NB4 (cell line): ENCODE results near the gene PSG6.
"Not testable (repeated sequence)": the region's sequence is repeated elsewhere in the genome, so short reads cannot be mapped to it uniquely, and the experiment has no call there.

ENCODE experiments used
- DNase-seq: peaks from one replicate; pipeline ENCODE4 v3.0.0; 2010; ENCODE audit warnings: low read depth
- H3K4me3 ChIP-seq: one replicate; pipeline ENCODE4 v1.5.1; 2011; ENCODE audit warnings: mild to moderate bottlenecking, low read depth, low read length, moderate library complexity
- CTCF ChIP-seq: IDR thresholded peaks from one replicate; pipeline ENCODE4 v1.5.1; 2012; ENCODE audit warnings: low read depth, low read length
- MAX ChIP-seq: IDR thresholded peaks from 2 replicates; pipeline ENCODE4 v1.6.1; 2011; ENCODE audit warnings: low read depth, low read length
- MYC ChIP-seq: IDR thresholded peaks from 2 replicates; pipeline ENCODE4 v1.6.1; 2011; ENCODE audit warnings: low read depth, low read length
- POLR2A ChIP-seq: IDR thresholded peaks from 2 replicates; pipeline ENCODE4 v1.6.1; 2011; ENCODE audit warnings: mild to moderate bottlenecking; ENCODE audit not compliant: insufficient read length; ENCODE audit errors: extremely low read depth

PSG6 gene

GRCh38 chr19:42906162-42906561 is 11.5 kb downstream of the PSG6 start:
- not testable (repeated sequence) for DNase-seq, H3K4me3 ChIP-seq

GRCh38 chr19:42900561-42900960 is 17.1 kb downstream of the PSG6 start:
- H3K4me3 ChIP-seq, DNase-seq: not testable (repeated sequence)

DNA sequence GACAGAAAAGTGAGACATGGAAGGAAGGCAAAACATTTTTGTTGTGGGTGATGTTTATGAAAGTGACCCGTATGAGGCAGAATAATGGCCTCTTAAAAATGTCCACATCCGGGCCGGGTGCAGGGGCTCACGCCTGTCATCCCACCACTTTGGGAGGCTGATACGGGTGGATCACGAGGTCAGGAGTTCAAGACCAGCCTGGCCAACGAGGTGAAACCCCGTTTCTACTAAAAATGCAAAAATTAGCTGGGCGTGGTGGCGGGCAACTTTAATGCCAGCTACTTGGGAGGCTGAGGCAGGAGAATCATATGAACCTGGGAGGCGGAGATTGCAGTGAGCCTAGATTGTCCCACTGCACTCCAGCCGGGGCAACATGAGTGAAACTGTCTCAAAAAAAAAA is 18.0 kb downstream of the PSG6 start:
- H3K4me3 ChIP-seq, DNase-seq: not testable (repeated sequence)

GRCh38 chr19:42899110-42899509 is 18.6 kb downstream of the PSG6 start:
- DNase-seq, H3K4me3 ChIP-seq: not testable (repeated sequence)

DNA sequence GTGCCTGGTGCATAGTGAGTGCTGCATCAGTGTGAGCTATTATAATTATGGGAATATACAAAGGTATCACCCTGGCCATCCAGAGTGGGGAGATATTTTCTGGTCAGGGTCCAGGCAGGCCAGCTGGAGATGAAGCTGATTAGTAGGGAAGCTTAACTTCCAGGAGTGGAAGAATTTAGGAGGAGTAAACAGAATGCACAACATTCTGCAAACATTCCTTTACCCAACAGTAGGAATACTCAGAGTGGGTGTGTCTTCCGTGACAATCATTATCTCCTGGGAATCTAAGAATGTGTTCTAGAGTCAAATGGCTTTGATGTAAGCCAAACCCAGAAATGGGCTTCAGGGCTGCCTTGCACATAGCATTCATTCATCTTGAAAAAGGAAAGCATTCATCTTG is 19.0 kb downstream of the PSG6 start:
- H3K4me3 ChIP-seq, DNase-seq: not testable (repeated sequence)

- not testable (repeated sequence) for H3K4me3 ChIP-seq, DNase-seq
Measured at GRCh38 chr19:42897729-42898128, 20.0 kb downstream of the PSG6 start.

DNA sequence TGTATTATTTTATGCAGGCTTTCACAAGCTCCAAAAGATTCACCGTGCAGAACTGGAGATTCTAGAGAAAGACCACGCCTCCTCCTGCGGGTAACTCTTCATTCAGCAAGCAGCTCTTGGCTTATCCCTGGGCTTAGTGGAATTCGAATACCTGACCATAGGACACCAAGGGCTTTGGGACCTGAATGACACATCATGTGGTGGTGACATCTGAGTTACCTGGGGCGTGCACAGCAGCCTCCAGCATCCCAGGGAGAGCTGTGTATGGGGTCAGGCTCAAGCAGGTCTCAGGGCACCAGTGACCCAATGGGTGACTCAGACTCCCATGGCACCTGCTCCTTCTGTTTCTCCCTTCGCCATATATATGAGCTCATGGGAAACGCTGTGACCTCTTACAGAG is 27.2 kb downstream of the PSG6 start:
- not testable (repeated sequence) for DNase-seq, H3K4me3 ChIP-seq

- DNase-seq, H3K4me3 ChIP-seq: not testable (repeated sequence)
Measured at GRCh38 chr19:42887876-42888445, 29.7 kb downstream of the PSG6 start.

DNA sequence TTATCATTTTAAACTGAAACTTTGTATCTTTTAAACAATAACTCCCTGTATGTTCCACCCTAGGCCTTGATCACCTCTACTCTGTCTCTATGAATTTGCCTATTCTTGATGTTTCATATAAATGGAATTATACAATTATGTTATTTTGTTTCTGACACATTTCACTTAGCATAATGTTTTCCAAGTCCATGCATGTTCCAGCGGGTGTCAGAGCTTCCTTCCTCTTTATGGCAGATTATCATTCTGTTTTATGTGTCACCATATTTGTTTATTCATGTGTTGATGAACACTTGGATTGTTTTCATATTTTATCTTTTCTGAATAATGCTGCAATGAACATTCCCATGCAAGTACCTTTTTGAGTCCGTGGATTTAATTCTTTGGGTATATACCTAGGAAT is 35.0 kb downstream of the PSG6 start:
- not testable (repeated sequence) for DNase-seq, H3K4me3 ChIP-seq

DNA sequence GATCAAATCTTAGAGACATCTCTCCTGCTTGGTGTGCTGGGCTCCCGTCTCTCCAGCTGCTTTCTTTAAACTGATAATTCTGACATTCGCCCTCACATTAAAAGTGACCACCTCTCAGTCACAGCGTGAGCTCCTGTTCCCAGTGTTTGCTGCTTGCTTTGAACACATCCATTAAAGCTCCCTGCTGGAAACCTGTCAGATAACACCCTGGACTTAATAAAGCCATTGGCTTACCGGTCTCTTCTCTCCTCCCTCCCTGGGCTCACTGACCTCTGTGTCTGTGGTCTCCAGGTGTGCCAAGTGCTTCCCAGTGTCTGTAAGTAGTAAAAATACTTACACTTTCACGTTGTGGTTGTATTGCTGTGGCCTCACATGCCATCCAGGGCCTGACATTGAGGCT is 35.7 kb downstream of the PSG6 start:
- DNase-seq, H3K4me3 ChIP-seq: not testable (repeated sequence)

- not testable (repeated sequence) for H3K4me3 ChIP-seq
- TF ChIP-seq MAX, result peak; percentile 46
- TF ChIP-seq CTCF, result peak; percentile 30
- DNase-seq, result peak; percentile 0
Measured at GRCh38 chr19:42881279-42881678, 36.4 kb downstream of the PSG6 start.

- not testable (repeated sequence) for DNase-seq, H3K4me3 ChIP-seq
Measured at GRCh38 chr19:42880621-42881020, 37.1 kb downstream of the PSG6 start.

- no peak for TF ChIP-seq MYC
- no peak for TF ChIP-seq POLR2A
- TF ChIP-seq CTCF, result no peak
- no peak for TF ChIP-seq MAX
- H3K4me3 ChIP-seq, result no peak within 1 kb of the TSS
- DNase-seq, result no peak
Measured at GRCh38 chr19:42879613-42880012, 38.1 kb downstream of the PSG6 start, which contains the start of gene PSG1. Gene PSG1 (minus strand): TSS chr19:42879713. CDS start chr19:42879581, 132 bp downstream.

DNA sequence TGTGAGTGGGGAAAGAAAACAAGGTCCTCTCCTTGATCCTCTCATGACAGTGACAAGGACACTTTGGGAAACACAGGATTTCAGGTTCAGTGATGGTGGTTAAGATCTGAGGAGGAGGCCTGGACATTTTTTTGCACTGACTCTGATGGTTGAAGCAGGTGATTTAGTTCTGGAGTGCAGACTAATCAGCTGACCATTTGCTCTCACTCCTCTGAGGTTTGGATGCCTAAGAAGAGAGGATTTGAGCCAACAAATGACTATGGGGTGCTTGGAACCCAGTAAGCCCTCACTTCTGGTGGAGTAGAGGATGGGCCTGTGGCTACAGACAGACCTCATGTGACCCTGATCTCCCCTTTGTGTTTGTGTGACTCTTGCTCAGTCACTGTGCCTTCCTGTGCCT is 41.1 kb downstream of the PSG6 start:
- not testable (repeated sequence) for H3K4me3 ChIP-seq, DNase-seq

GRCh38 chr19:42875881-42876280 is 41.8 kb downstream of the PSG6 start:
- not testable (repeated sequence) for H3K4me3 ChIP-seq, DNase-seq

DNA sequence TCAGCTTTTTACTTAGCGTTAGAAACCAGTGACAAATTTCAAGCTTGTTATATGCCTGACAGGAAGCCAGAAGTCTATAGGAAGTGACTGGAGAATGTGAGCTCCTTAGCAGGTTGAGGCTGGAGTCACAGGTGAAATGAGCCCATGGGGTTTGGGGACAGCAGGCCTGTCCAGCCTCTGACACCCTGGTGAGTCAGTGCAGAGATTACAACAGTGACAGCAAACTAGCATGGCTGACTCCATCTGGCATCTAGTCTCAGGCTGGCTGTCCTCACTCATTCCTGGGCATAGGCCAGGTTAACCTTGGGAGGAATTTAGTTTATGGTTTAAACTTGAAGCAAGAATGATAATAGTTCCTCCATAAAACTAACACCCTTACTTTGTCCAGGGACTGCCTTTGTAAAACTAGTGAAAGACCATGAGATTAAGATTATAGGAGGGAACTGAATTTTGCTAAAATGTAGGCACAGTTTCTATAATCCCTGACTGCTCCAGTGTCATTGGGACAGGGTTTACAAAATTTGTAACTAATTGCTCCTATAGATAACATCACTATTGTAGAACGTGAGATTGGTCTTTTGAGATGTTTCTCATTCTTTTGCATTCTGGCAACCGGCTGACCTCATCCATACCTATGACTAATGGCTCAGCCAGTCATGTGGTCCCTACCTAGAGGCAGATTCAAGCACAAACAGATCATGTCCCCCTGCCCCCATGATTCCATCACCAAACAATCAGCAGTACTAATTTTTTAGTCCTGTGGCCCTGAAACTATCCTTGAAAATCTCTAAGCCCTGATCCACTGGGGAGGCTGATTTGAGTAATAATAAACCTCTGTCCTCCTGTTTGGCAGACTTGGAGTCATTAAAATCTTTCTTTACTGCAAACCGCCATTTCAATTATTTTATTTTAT is 42.5 kb downstream of the PSG6 start:
- DNase-seq, result not testable (repeated sequence)

More for the DNA sequence above, 42.5 kb downstream of the PSG6 start:
- not testable (repeated sequence) for H3K4me3 ChIP-seq
